GM23338 (cell line): ENCODE measurements around the gene CNTNAP2. TPM values are rescaled to one million over a fixed set of nuclear protein-coding genes. Genes with fewer than 3 reads are reported as not detected.

Experiments used
- ATAC-seq: fragments of 200-7000 bp; cut with Tn5 transposase; 3 replicates; pipeline ENCODE4 v1.9.1; 2020
- DNase-seq: peaks from one replicate; pipeline ENCODE4 v3.0.0-alpha.2; 2015; ENCODE audit warnings: low spot score
- H2AFZ ChIP-seq: fragments of 200-600 bp; sonication (generic); 2 replicates; pipeline ENCODE4 v1.8.0; 2016; ENCODE audit warnings: antibody characterized with exemption, mild to moderate bottlenecking, moderate library complexity
- H3F3A ChIP-seq: fragments of 200-600 bp; sonication (generic); replicated peaks from 2 replicates; pipeline ENCODE4 v1.8.0; 2017; ENCODE audit warnings: antibody characterized with exemption, mixed run types, low read depth
- H3K27ac ChIP-seq: fragments of 200-600 bp; sonication (generic); 2 replicates; pipeline ENCODE4 v1.6.1; 2016; ENCODE audit warnings: low read depth
- H3K27me3 ChIP-seq: fragments of 200-600 bp; sonication (generic); 2 replicates; pipeline ENCODE4 v1.8.0; 2016; ENCODE audit warnings: mild to moderate bottlenecking, mixed run types, moderate library complexity; ENCODE audit not compliant: insufficient read depth
- H3K36me3 ChIP-seq: fragments of 200-600 bp; sonication (generic); 2 replicates; pipeline ENCODE4 v1.8.0; 2016; ENCODE audit warnings: mild to moderate bottlenecking; ENCODE audit not compliant: insufficient read depth
- H3K4me1 ChIP-seq: fragments of 200-600 bp; sonication (generic); 2 replicates; pipeline ENCODE4 v1.8.0; 2016; ENCODE audit warnings: mild to moderate bottlenecking, moderate library complexity; ENCODE audit not compliant: insufficient read depth
- H3K4me2 ChIP-seq: fragments of 200-600 bp; sonication (generic); 2 replicates; pipeline ENCODE4 v1.7.1; 2017; ENCODE audit warnings: mixed run types
- H3K4me3 ChIP-seq: fragments of 200-600 bp; sonication (generic); 2 replicates; pipeline ENCODE4 v1.6.1; 2016; ENCODE audit warnings: mixed run types
- H3K79me2 ChIP-seq: fragments of 200-600 bp; sonication (generic); replicated peaks from 2 replicates; pipeline ENCODE4 v1.8.0; 2017; ENCODE audit warnings: mild to moderate bottlenecking; ENCODE audit not compliant: insufficient read depth
- H3K9me2 ChIP-seq: fragments of 200-600 bp; sonication (generic); 2 replicates; pipeline ENCODE4 v1.8.0; 2017; ENCODE audit not compliant: insufficient read depth
- H4K20me1 ChIP-seq: fragments of 200-600 bp; sonication (generic); replicated peaks from 2 replicates; pipeline ENCODE4 v1.8.0; 2017; ENCODE audit warnings: mild to moderate bottlenecking; ENCODE audit not compliant: insufficient read depth
- H3K27ac Mint-ChIP-seq: 2 replicates; pipeline ENCODE4 v1.8.0; 2020; ENCODE audit warnings: inconsistent platforms, mild to moderate bottlenecking, moderate library complexity, mixed read lengths
- H3K27me3 Mint-ChIP-seq: 3 replicates; pipeline ENCODE4 v1.8.0; 2022; ENCODE audit warnings: low read depth, mild to moderate bottlenecking, moderate library complexity, mixed read lengths, inconsistent platforms; ENCODE audit not compliant: insufficient read depth, poor library complexity
- H3K36me3 Mint-ChIP-seq: 3 replicates; pipeline ENCODE4 v1.8.0; 2021; ENCODE audit warnings: low read depth, mild to moderate bottlenecking, inconsistent platforms, moderate library complexity, mixed read lengths
- H3K4me1 Mint-ChIP-seq: 3 replicates; pipeline ENCODE4 v1.8.0; 2020; ENCODE audit warnings: mild to moderate bottlenecking, inconsistent platforms, mixed read lengths
- H3K4me3 Mint-ChIP-seq: 3 replicates; pipeline ENCODE4 v1.8.0; 2021; ENCODE audit warnings: moderate library complexity, mild to moderate bottlenecking, inconsistent platforms, mixed read lengths
- H3K9me3 Mint-ChIP-seq: 3 replicates; pipeline ENCODE4 v1.8.0; 2020; ENCODE audit warnings: moderate library complexity, mild to moderate bottlenecking, inconsistent platforms, mixed read lengths
- CTCF ChIP-seq, 2 experiments: fragments of 200-600 bp in 1 of 2; sonication (generic) in 1 of 2; conservative IDR thresholded peaks; 2 replicates each; pipeline versions ENCODE4 v1.5.1 to v1.6.1; 2016 to 2017; ENCODE audit warnings: antibody characterized with exemption in 2 of 2, low read depth in 2 of 2, mild to moderate bottlenecking in 2 of 2, moderate library complexity in 1 of 2
- EZH2phosphoT487 ChIP-seq: fragments of 200-600 bp; sonication (generic); IDR thresholded peaks from one replicate; pipeline ENCODE4 v1.8.1; 2018; ENCODE audit warnings: antibody characterized with exemption; ENCODE audit not compliant: unreplicated experiment
- JUNB ChIP-seq: IDR thresholded peaks from one replicate; pipeline ENCODE4 v1.6.1; 2016; ENCODE audit warnings: antibody characterized with exemption; ENCODE audit not compliant: unreplicated experiment
- NANOG ChIP-seq: IDR thresholded peaks from 2 replicates; pipeline ENCODE4 v1.6.1; 2016; ENCODE audit warnings: antibody characterized with exemption, borderline replicate concordance
- POLR2AphosphoS5 ChIP-seq: IDR thresholded peaks from 2 replicates; pipeline ENCODE4 v1.6.1; 2016; ENCODE audit warnings: antibody characterized with exemption, low read depth
- STAT1 ChIP-seq: IDR thresholded peaks from one replicate; pipeline ENCODE4 v1.6.1; 2016; ENCODE audit warnings: antibody characterized with exemption; ENCODE audit not compliant: unreplicated experiment
- ZNF114 ChIP-seq: fragments of 250-450 bp; sonication (Bioruptor Pico); IDR thresholded peaks from 2 replicates; pipeline ENCODE4 v1.5.0; 2020; ENCODE audit warnings: mild to moderate bottlenecking, moderate library complexity
- polyA plus RNA-seq: library from polyadenylated mRNA; unstranded; fragments of >200 nt; fragmentation: Nextera tagmentation; extraction: Ambion mirVana; gene quantifications from 2 replicates; pipeline ENCODE4 v1.2.1, GENCODE V29; 2016
- total RNA-seq: library from RNA; depleted of rRNA; stranded (reverse); fragments of >200 nt; shearing (Covaris generic); gene quantifications from 2 replicates; pipeline ENCODE4 v1.2.3, GENCODE V29; 2014
- TF ChIP-seq, protein P1 (sequence below): fragments of 250-450 bp; sonication (Bioruptor Pico); IDR thresholded peaks from 2 replicates; pipeline ENCODE4 v1.5.0; 2020; ENCODE audit warnings: mild to moderate bottlenecking, moderate library complexity
- TF ChIP-seq, protein P2 (sequence below): IDR thresholded peaks from 2 replicates; pipeline ENCODE4 v1.6.1; 2016; ENCODE audit warnings: antibody characterized with exemption

CNTNAP2 gene
- total and polyA plus RNA-seq, 2 experiments from 2014 or later = 38.2 to 61.3 TPM

- TF ChIP-seq, protein P1, sequence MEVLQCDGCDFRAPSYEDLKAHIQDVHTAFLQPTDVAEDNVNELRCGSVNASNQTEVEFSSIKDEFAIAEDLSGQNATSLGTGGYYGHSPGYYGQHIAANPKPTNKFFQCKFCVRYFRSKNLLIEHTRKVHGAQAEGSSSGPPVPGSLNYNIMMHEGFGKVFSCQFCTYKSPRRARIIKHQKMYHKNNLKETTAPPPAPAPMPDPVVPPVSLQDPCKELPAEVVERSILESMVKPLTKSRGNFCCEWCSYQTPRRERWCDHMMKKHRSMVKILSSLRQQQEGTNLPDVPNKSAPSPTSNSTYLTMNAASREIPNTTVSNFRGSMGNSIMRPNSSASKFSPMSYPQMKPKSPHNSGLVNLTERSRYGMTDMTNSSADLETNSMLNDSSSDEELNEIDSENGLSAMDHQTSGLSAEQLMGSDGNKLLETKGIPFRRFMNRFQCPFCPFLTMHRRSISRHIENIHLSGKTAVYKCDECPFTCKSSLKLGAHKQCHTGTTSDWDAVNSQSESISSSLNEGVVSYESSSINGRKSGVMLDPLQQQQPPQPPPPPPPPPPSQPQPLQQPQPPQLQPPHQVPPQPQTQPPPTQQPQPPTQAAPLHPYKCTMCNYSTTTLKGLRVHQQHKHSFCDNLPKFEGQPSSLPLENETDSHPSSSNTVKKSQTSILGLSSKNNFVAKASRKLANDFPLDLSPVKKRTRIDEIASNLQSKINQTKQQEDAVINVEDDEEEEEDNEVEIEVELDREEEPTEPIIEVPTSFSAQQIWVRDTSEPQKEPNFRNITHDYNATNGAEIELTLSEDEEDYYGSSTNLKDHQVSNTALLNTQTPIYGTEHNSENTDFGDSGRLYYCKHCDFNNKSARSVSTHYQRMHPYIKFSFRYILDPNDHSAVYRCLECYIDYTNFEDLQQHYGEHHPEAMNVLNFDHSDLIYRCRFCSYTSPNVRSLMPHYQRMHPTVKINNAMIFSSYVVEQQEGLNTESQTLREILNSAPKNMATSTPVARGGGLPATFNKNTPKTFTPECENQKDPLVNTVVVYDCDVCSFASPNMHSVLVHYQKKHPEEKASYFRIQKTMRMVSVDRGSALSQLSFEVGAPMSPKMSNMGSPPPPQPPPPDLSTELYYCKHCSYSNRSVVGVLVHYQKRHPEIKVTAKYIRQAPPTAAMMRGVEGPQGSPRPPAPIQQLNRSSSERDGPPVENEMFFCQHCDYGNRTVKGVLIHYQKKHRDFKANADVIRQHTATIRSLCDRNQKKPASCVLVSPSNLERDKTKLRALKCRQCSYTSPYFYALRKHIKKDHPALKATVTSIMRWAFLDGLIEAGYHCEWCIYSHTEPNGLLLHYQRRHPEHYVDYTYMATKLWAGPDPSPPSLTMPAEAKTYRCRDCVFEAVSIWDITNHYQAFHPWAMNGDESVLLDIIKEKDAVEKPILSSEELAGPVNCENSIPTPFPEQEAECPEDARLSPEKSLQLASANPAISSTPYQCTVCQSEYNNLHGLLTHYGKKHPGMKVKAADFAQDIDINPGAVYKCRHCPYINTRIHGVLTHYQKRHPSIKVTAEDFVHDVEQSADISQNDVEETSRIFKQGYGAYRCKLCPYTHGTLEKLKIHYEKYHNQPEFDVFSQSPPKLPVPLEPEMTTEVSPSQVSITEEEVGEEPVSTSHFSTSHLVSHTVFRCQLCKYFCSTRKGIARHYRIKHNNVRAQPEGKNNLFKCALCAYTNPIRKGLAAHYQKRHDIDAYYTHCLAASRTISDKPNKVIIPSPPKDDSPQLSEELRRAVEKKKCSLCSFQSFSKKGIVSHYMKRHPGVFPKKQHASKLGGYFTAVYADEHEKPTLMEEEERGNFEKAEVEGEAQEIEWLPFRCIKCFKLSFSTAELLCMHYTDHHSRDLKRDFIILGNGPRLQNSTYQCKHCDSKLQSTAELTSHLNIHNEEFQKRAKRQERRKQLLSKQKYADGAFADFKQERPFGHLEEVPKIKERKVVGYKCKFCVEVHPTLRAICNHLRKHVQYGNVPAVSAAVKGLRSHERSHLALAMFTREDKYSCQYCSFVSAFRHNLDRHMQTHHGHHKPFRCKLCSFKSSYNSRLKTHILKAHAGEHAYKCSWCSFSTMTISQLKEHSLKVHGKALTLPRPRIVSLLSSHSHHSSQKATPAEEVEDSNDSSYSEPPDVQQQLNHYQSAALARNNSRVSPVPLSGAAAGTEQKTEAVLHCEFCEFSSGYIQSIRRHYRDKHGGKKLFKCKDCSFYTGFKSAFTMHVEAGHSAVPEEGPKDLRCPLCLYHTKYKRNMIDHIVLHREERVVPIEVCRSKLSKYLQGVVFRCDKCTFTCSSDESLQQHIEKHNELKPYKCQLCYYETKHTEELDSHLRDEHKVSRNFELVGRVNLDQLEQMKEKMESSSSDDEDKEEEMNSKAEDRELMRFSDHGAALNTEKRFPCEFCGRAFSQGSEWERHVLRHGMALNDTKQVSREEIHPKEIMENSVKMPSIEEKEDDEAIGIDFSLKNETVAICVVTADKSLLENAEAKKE (CRISPR knock-in tag) = no peak
- TF ChIP-seq JUNB = no peak
- TF ChIP-seq ZNF114 (CRISPR knock-in tag) = no peak
- TF ChIP-seq CTCF (conservative IDR thresholded peaks at IDR 0.05; ENCODE audit: low read depth in 2 of 2) = no peak
- TF ChIP-seq POLR2AphosphoS5 = no peak
- TF ChIP-seq STAT1 = no peak
- TF ChIP-seq NANOG = no peak
Measured at GRCh38 chr7:146681487-146681886, 564.9 kb downstream of the CNTNAP2 start (continued).

- no peaks in the 10 kb centered on the region for H3K4me1 ChIP-seq
- H3K4me2 ChIP-seq = no peak overlapping the region
- Mint-ChIP-seq H3K9me3 (peaks cover 5% of the 10 kb centered on the region; the same call in 1 of the 3 replicates), H3K27ac (no peak overlapping the region), H3K4me1 (no peaks in the 10 kb centered on the region; the same call in 2 of the 3 replicates), H3K27me3 (no peaks in the 10 kb centered on the region), H3K4me3 (no peak overlapping the region), H3K36me3 (no peaks in the 10 kb centered on the region)
- no peaks in the 10 kb centered on the region for H3K27me3 ChIP-seq
- H3K36me3 ChIP-seq = no peaks in the 10 kb centered on the region
- ATAC-seq (no peak), DNase-seq (no peak)
- no peak overlapping the region for H3K4me3 ChIP-seq
- no peaks in the 10 kb centered on the region for H3K9me2 ChIP-seq
- no peak overlapping the region for H2AFZ ChIP-seq
- no peaks in the 10 kb centered on the region for H4K20me1 ChIP-seq
- H3F3A ChIP-seq = no peaks in the 10 kb centered on the region
- TF ChIP-seq, protein P2, sequence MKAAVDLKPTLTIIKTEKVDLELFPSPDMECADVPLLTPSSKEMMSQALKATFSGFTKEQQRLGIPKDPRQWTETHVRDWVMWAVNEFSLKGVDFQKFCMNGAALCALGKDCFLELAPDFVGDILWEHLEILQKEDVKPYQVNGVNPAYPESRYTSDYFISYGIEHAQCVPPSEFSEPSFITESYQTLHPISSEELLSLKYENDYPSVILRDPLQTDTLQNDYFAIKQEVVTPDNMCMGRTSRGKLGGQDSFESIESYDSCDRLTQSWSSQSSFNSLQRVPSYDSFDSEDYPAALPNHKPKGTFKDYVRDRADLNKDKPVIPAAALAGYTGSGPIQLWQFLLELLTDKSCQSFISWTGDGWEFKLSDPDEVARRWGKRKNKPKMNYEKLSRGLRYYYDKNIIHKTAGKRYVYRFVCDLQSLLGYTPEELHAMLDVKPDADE = no peak
- TF ChIP-seq EZH2phosphoT487 = no peak
- no peaks in the 10 kb centered on the region for H3K79me2 ChIP-seq
- no peak overlapping the region for H3K27ac ChIP-seq
Measured at GRCh38 chr7:146683439-146683838, 566.8 kb downstream of the CNTNAP2 start.
